NCI-H345 treated with DMSO at 0.1 percent for 48 hours (cell line): ENCODE measurements around the gene STIP1.
"Not testable (repeated sequence)": the region's sequence is repeated elsewhere in the genome, so short reads cannot be mapped to it uniquely, and the experiment has no call there.

Source experiments
- DNase-seq: peaks from one replicate; lab custom pipeline; 2025; ENCODE audit not compliant: unreplicated experiment; lab: John Stamatoyannopoulos, UW

STIP1 gene

GRCh38 chr11:64157631-64158394 is 28.2 kb upstream of the STIP1 start:
- no peak for DNase-seq

DNA sequence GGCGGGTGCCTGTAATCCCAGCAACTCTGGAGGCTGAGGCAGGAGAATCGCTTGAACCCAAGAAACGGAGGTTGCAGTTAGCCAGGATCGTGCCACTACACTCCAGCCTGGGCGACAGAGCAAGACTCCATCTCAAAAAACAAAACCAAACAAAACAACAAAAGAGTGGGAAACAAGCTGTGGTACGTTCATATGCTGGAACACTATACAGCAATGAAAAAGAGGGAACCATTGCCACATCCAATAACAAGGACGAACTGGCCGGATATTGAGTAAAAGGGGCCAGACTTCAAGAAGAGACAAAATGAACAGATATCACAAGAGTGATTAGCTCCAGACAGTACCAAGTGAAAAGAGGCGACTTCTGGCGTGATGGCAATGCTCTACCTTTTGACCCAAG is 24.9 kb upstream of the STIP1 start:
- no peak for DNase-seq

DNA sequence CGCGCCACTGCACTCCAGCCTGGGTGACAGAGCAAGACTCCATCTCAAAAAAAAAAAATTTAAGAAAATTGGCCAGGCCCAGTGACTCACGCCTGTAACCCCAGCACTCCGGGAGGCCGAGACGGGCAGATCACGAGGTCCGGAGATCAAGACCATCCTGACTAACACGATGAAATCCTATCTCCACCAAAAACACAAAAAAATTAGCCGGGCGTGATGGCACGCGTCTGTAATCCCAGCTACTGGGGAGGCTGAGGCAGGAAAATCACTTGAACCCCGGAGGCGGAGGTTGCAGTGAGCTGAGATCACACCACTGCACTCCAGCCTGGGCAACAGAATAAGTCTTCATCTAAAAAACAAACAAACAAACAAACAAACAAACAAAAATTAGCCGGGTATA is 23.2 kb upstream of the STIP1 start:
- DNase-seq, result not testable (repeated sequence)

GRCh38 chr11:64163951-64164350 is 22.0 kb upstream of the STIP1 start:
- DNase-seq, result no peak

DNA sequence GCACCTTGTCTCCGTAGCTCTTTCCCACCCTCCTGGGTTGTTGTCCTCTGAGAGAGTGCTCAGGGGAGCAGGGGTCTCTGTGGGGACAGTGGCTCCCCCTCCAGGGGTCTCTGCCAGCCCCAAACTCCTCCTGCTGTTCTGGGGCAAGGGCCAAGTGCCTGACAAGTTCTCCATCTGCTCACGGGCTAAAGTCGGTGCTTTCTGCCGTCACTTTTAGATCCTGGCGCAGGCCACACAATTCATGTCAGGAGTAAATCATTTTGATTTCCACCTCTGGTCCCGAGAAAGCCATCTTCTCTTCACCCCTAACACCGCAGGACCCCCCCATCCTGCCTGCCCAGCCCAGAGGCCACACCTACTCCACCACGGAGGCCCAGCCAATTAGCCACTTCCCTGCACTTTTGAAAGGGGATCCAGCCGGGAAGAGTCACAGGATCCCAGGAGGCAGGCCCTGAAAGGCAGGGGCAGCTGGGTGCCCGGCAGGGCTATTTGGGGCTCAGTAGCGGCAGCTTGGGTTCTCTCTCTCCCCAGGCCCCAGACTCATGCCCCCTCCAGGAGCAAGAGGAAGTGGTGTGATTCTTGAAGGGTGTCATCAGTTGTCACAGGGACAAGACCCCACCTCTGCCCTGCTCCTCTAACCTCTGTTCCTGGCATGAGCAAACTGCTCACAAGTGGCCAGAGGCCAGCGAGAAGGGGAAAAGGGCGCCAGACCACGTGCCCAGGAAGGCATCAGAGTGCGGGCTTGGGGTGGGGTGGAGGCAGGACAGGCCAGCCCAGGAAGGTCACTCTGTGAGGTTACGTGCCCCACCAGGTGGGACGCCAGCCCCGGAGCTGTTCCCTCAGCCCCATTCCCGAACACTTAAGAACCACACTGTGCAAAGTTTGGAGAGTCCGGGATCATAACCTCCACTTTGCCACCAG is 21.3 kb upstream of the STIP1 start:
- DNase-seq, result no peak

GRCh38 chr11:64165481-64165841 is 20.5 kb upstream of the STIP1 start:
- DNase-seq, result no peak

GRCh38 chr11:64165842-64166635 is 19.9 kb upstream of the STIP1 start, which contains the start of gene MACROD1:
Gene MACROD1, minus strand, starts transcription at chr11:64166113. Its CDS starts 119 bp downstream, at chr11:64165994.
- peak; percentile 50 for DNase-seq

DNA sequence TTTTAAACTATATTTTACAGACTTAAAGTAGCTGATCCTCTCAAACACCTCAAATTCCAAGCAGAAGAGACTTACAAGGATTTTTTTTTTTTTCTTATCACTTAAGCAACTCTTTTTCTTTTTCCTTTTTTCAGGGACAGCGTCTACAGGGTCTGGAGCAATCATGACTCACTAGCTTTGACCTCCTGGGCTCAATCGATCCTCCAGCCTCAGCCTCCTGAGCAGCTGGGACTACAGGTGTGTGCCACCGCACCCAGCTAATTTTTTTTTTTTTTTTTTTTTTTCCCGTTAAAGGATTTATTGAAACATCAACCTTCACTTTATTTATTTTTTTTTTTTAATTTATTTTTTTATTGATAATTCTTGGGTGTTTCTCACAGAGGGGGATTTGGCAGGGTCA is 15.6 kb upstream of the STIP1 start:
- no peak for DNase-seq

DNA sequence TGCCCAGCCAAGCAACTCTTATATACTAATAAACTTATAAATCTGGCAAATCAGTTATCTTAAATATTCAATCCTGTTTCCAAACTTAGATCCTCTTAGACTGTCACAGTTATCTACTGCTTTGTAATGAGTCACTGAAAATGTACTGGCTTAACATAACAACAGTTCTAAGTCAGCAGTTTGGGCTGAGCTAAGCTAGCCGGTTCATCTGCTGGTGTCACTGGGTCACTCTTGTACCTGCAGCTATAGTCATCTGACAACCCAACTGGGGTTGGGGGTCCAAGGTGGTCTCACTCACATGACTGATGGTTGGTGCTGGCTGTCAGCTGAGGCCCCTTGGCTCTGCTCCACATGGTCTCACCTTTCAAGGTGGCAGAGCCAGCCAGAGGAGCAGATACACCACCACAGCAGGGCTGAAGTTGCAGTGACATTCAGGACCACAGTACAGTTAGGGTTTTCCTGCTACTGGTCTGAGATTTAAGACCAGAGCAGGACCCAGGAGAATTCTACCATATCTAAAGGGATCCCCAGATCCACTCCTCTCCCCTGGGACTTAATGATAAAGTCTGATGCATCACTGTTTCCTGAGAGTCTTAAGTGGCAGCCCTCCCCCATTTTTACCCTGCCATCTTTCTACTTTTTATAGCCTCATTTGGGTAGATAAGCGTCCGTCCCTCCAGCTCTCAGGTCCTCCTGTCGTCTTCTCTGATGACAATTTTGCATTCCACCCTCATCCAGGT is 12.2 kb upstream of the STIP1 start:
- DNase-seq, result no peak

- DNase-seq, result no peak
Observed at GRCh38 chr11:64176751-64177150, 9.2 kb upstream of the STIP1 start.

DNA sequence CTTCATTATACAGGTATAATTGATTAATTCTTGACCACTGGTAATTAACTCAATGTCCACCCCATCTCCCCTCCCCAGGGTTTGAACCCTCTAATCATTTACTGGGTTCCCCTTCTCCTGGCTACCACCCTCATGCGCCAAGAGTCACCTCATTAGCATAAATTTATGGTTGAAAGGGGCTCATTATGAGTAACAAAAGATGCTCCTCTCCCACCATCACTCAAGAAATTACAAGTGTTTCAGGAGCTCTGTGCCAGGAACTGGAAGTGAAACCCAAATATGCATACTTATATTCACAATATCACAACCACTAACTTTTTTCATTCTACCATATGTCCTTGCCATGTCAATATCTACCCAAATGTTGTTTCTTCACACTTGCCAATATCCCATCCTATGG is 7.8 kb upstream of the STIP1 start:
- no peak for DNase-seq

DNA sequence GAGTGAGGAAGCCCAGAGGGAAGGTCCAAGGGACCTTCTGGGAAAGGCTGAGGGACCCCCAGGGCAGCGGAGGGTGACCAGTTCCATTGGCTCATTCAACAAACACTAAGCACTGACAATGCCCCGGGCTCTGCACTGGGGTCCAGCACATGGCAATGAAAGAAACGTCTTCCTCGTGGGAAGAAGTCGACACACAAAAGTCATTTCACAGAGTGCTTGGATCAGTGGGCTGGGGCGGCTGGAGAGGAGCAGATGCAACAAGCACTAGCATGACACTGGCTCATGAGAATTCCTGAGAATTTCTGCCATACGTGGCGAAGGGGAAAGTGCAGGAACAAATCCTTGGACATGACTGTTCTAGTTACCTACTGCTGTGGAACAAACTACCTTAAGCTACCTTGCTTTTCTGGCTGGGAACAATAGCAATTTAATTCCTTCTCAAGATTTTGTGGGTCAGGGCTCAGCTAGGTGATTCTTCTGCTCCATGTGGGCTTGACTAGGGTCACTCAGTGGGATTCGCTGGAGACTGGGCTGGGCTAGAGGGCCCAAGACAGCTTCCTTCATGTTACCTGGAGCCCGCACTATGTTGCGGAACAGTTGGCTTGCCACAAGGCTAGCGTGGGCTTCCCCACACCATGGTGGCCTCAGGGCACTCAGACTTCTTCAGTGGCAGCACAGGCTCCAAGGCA is 6.9 kb upstream of the STIP1 start:
- no peak for DNase-seq

DNA sequence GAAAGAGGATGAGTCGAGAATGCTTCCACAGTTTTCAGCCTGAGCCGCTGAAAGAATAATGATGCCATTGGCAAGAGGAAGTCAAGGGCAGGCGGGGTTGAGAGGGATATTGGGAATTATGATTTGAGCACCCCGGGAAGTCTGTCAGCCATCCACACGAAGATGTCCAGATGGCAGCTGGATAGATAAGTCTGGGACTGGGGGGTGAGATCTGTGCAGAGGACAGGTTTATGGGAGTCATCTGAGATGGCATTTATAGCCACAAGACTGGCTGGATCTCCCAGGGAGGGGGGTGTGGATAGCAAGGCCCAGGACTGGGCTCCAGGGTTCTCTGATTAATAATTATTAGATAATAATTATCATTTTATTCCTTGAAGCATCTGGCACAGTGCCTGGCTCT is 5.1 kb upstream of the STIP1 start:
- no peak for DNase-seq

DNA sequence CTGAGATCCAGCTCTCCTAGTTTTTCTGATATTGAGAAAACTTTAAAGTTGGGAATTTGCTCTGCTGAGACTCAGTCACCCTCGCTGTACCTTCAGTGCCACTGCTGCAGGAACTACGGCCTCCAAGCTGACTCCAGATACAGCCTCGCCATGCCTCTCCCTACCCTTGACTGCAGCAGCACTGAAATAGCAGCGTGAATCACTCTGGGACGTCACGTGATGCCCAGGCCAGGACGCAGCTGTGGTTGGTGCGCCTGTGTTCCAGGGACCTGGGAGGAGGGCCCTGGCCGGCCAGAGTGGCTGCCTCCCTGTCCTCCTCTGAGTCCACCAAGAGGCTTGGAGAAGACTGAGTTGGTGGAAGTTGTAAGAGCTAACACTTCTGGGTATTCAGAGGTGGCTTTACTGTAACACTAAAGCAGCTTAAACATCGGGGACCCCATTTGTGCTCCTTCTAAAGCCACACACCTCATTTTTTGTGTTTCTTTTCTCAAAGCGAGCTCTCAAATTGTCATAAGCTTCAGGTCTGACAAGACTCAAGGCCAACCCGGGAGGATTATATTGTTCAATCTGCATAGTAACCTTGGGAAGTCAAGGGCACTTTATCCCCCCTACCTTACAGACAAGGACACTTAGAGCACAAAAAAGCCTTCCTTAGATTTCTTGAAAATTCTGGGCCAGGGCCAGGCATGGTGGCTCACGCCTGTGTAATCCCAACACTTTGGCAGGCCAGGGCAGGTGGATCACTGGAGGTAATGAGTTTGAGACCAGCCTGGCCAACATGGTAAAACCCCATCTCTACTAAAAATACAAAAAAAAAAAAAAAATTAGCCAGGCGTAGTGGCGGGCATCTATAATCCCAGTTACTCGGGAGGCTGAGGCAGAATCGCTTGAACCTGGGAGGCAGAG is 4.2 kb upstream of the STIP1 start:
- peak; percentile 22 for DNase-seq

DNA sequence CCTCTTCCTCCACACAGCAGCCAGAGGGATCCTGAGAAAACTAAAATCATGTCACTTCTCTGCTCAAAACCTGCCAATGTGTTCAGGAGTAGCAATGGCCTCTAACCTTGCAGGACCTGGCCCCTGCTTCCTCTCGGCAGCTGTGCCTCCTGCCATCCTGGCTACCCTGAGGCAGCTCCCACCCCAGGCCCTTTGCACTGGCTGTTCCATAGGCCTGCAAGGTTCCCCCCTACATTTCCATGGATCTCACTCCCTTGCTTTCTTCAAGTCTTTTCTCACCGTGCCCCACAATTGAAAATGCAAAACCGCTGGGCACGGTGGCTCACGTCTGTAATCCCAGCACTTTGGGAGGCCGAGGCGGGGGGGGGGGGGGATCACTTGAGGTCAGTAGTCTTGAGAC is 2.1 kb upstream of the STIP1 start:
- DNase-seq, result no peak

- DNase-seq, result peak; percentile 18
Observed at GRCh38 chr11:64185175-64185692, 737 bp upstream of the STIP1 start.

GRCh38 chr11:64186492-64187165 is 658 bp downstream of the STIP1 start:
- no peak for DNase-seq

GRCh38 chr11:64192434-64192833 is 6.5 kb downstream of the STIP1 start:
- no peak for DNase-seq
